Endothelial cell of umbilical vein (primary cell): ENCODE data around the gene GLCE.

Source experiments
- EZH2 ChIP-seq: IDR thresholded peaks from 2 replicates; pipeline ENCODE4 v1.6.1; 2012; ENCODE audit warnings: borderline replicate concordance, low read depth, mild to moderate bottlenecking, moderate library complexity, low read length, inconsistent platforms; ENCODE audit not compliant: severe bottlenecking
- JUN ChIP-seq: IDR thresholded peaks from 2 replicates; pipeline ENCODE4 v1.6.1; 2011; ENCODE audit warnings: borderline replicate concordance, low read depth; ENCODE audit not compliant: insufficient read length, insufficient read depth
- POLR2A ChIP-seq: IDR thresholded peaks from 2 replicates; pipeline ENCODE4 v1.6.1; 2012; ENCODE audit warnings: low read depth, mild to moderate bottlenecking, control low read depth, low read length
- POLR2AphosphoS5 ChIP-seq: IDR thresholded peaks from 2 replicates; pipeline ENCODE4 v1.6.1; 2012; ENCODE audit warnings: low read depth, mild to moderate bottlenecking, control low read depth, low read length, moderate library complexity; ENCODE audit not compliant: insufficient read depth
- TF ChIP-seq, protein P1 (sequence below), 2 donors: IDR thresholded peaks; 1 replicate in 1 of 2; 2 replicates in 1 of 2; pipeline ENCODE4 v1.5.1; 2011; ENCODE audit warnings: low read length in 2 of 2, mild to moderate bottlenecking in 2 of 2, moderate library complexity in 2 of 2, control low read depth in 1 of 2, inconsistent platforms in 1 of 2, low read depth in 1 of 2; ENCODE audit not compliant: insufficient read depth in 1 of 2; ENCODE audit errors: extremely low read depth in 1 of 2
- TF ChIP-seq, protein P2 (sequence below): IDR thresholded peaks from 2 replicates; pipeline ENCODE4 v1.6.1; 2011; ENCODE audit not compliant: insufficient read depth, insufficient read length

DNA sequence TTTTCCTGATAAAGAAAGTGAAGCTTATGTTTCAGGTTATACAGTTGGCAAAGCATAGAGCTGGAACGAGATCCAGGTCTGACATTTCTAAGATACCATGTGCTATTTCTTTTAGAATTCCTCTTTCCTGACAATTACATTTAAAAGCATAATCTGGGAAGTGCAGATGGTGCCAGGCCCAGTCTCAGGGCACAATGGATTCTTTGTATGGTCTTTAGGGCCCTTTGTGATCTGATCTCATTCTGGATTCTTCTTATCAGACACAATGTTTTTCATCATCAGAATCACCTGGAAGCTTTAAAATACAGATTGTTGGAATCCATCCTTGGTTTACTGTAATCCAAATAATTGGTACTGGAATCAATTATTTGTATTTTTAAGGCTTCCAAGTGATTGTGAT lies 18.6 kb upstream of the GLCE start:
- no peak for TF ChIP-seq EZH2
- TF ChIP-seq, protein P1, sequence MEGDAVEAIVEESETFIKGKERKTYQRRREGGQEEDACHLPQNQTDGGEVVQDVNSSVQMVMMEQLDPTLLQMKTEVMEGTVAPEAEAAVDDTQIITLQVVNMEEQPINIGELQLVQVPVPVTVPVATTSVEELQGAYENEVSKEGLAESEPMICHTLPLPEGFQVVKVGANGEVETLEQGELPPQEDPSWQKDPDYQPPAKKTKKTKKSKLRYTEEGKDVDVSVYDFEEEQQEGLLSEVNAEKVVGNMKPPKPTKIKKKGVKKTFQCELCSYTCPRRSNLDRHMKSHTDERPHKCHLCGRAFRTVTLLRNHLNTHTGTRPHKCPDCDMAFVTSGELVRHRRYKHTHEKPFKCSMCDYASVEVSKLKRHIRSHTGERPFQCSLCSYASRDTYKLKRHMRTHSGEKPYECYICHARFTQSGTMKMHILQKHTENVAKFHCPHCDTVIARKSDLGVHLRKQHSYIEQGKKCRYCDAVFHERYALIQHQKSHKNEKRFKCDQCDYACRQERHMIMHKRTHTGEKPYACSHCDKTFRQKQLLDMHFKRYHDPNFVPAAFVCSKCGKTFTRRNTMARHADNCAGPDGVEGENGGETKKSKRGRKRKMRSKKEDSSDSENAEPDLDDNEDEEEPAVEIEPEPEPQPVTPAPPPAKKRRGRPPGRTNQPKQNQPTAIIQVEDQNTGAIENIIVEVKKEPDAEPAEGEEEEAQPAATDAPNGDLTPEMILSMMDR (IDR thresholded peaks at IDR 0.05; ENCODE audit: extremely low read depth in 1 of 2, insufficient read depth in 1 of 2, low read depth in 1 of 2, low read length in 2 of 2), result no peak
- TF ChIP-seq POLR2A, result no peak
- TF ChIP-seq, protein P2, sequence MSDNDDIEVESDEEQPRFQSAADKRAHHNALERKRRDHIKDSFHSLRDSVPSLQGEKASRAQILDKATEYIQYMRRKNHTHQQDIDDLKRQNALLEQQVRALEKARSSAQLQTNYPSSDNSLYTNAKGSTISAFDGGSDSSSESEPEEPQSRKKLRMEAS, result no peak
- no peak for TF ChIP-seq JUN
- no peak for TF ChIP-seq POLR2AphosphoS5
